GM18502 (cell line): ENCODE measurements around the gene TSEN54.

Experiments used
- ATAC-seq: cut with Tn5 transposase; IDR thresholded peaks from one replicate; pipeline ENCODE4 v1.9.1; 2021; ENCODE audit warnings: mild to moderate bottlenecking; ENCODE audit not compliant: unreplicated experiment, poor library complexity

TSEN54 gene

GRCh38 chr17:75502721-75503329 lies 13.5 kb upstream of the TSEN54 start:
- no peak for ATAC-seq

DNA sequence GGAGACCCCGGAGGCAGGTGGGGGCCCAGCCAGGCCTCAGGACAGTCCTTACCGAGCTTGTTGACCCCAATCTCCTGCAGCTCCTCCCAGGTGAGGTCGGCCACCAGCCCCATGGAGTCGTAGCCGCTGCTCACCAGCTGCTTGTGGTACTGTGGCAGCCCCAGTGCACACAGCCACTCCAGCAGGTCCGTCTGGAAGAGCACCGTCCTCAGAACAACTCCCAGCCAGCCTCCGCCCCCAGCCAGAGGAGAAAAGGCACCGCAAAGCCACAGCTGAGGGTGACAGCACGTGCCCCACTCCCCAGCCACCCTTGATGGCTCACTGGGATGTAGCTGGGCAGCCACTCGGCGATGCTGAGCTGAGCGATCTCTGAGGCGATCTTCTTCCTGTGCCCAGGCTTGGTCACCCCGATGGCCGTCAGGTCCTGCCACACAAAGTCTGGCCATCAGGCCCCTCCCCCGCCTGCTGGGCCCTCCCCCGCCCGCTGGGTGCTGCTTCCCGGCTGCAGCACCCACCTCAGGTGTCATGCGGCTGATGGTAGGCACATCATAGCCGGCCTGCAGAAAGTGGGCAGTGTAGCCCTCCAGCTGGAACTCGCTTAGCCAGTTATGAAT lies 12.9 kb upstream of the TSEN54 start:
- no peak for ATAC-seq

DNA sequence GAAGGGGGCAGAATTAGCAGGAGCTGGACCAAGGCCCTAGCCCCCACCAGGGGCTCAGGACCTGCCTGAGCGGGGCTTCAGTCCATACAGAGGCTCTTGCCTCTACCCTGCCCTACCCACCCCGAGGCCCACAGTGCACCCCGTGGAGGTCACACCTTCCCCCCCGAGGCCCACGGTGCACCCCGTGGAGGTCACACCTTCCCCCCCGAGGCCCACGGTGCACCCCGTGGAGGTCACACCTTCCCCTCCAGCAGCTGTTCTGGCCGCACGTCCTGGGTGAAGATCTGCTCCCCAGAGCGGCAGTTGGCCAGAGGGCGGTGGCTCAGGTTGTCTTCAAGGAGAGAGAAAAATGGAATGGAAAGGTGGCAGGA lies 12.4 kb upstream of the TSEN54 start:
- no peak for ATAC-seq

DNA sequence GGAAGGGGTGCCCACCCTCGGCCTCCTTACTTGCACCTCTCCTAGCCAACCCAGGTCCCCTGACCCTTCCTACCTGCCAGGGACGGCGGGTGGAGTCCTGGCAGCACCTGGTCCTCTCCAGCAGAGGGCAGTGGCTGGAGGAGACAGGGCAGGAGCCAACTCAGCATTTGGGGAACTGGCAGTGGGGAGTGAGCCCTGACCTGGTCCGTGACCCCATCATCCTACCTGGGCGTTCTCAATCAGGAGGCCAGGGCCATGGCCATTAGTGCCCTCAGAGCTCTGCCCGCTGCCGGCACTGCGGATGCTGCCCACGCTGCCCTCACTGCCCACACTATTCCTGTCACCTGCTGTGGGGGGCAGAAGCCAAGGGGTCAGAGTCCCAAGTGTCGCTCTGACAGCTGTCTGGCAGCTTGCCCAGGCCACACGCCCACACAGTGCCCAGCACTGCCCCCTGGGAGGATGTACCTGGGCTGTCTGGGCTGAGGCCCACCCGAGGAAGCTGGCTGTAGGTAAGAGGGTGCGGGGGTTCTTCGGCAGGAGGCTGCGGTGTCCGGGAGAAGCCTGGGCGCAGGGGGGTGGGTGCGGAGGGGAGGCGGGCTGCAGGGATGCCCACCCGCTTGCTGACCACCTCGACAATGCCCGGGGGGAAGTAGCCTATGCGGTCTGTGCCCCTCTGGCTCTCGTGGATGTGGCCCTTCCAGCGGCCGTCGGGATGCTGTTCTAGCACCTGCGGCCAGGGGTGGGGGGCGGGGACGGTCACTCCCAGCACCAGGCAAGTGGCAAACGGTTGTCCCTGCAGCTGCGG lies 11.8 kb upstream of the TSEN54 start:
- ATAC-seq, result no peak

GRCh38 chr17:75505152-75505409 lies 11.2 kb upstream of the TSEN54 start:
- no peak for ATAC-seq

GRCh38 chr17:75505640-75506039 lies 10.7 kb upstream of the TSEN54 start:
- no peak for ATAC-seq

DNA sequence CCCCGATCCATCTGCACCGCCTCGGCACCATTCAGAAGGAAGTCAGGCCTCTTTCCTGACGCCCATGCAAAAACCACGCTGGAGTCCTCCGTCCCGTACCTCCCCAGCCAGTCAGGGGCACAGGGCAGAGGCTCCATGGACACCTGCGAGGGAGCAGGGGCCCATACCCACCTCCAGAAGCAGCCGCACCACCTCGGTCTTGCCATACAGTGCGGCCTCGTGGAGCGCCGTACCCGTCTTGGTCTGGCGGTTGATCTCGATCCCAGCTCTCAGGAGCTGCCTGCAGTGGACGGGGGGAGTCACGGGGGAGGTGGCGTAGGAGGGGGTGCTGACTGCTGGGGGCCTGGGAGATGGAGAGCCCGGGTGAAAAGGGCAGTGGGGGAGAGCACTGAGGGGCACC lies 10.2 kb upstream of the TSEN54 start:
- no peak for ATAC-seq

- ATAC-seq, result no peak
Measured at GRCh38 chr17:75506888-75507287, 9.4 kb upstream of the TSEN54 start.

DNA sequence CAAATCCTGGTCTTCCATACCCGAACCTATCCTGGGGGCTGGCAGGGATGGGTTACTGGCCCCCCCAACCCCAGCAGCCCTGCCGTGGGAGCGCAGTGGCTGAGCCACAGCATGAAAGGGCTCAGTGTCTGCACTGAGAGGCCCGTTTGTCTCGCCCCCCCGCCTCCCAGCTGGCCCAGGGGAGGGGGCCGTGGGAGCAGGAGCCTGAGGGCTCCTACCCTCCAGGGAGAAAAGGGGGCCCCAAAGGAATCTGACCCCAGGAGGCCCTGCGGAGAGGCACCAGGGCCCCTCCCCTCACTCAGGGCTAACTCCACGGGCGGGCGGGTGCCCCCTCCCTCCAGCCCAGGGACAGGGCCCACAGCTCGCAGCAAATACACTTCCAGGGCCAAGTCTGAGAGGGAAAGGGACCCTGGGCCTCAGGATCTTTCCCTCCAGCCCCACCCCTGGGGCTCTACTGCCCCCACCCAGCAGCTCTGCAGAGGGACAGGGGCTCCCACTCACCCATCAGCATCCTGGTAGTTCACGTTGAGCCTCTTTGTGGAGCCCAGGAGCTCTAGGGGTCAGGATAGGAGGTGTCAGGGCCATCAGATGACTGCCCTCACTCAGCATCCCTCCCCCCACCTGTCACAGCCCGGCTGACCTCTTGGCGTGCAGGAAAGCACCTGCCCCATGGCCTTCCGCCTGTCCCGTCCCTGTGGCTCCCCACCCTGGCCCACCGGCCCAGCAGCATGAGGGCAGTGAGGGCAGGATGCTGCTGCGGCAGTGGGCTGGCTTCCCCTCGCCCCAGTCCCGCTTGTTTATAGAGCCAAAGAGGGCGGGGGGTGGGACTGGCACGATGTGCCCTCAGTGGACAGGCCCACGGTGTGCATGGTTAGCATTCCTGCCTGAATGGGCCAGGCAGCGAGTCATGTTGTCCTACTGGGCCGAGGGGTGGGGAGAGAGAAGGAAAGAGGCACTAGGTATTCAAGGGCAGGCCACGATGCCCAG lies 8.3 kb upstream of the TSEN54 start:
- ATAC-seq, result no peak

DNA sequence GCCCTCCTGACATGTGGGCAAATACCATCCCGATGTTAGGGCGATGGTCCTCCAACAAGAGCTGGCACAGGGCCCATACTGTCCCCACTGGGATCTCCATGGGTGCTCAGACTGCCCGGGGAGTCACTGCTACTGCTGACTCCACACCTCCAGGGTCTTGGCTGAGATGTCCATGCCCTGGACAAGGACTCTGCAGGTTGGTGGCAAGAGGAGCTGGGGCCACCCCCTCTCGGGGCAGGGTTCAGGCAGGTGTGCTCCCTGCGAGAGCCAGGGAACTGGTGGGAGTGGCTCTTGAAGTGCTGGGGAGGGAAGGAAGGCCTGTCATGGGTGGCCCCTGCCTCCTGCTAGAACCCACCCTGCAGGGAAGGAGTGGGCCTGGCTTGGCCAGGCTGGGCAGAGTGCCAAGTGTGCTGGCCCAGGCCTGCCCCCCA lies 7.4 kb upstream of the TSEN54 start:
- ATAC-seq, result no peak

DNA sequence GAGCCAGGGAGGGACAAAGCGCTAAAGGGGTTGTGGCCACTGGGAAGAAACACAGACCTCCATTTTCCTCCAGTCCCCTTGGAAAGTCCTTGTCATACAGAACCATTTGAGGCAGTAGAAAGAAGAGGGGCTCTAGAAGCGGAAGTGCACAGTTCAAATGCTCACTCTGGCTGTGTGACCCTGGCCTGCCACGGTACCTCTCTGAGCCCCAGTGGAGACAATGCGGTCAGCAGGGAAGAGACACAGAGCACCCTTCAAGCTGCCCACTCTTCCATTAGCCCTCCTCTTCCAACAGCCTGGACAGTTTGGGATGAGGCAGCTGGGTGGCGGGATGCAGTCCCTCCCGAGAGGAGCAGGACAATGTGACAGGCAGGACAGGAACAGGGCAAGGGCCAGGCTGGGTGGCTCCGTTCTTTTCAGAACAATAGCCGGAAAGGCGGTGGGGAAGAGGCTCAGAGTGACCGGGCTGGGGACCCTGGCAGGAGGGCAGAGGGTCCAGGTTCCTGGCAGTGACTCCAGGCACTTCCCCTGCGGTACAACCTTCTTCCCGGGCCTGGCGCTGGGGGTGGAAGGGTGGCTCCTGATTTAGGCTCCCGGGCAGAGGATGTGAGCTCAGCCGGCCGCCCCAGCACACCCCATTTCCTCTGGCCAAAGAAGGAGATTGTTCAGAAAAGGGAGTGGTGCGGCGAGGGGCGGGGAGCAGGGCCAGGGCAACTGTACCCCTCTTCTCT lies 6.6 kb upstream of the TSEN54 start:
- ATAC-seq, result no peak

- no peak for ATAC-seq
Measured at GRCh38 chr17:75511270-75511609, 5.1 kb upstream of the TSEN54 start.

GRCh38 chr17:75511610-75512575 lies 4.4 kb upstream of the TSEN54 start:
- ATAC-seq, result no peak

GRCh38 chr17:75512926-75513640 lies 3.2 kb upstream of the TSEN54 start:
- no peak for ATAC-seq

- no peak for ATAC-seq
Measured at GRCh38 chr17:75513641-75514000, 2.7 kb upstream of the TSEN54 start.

DNA sequence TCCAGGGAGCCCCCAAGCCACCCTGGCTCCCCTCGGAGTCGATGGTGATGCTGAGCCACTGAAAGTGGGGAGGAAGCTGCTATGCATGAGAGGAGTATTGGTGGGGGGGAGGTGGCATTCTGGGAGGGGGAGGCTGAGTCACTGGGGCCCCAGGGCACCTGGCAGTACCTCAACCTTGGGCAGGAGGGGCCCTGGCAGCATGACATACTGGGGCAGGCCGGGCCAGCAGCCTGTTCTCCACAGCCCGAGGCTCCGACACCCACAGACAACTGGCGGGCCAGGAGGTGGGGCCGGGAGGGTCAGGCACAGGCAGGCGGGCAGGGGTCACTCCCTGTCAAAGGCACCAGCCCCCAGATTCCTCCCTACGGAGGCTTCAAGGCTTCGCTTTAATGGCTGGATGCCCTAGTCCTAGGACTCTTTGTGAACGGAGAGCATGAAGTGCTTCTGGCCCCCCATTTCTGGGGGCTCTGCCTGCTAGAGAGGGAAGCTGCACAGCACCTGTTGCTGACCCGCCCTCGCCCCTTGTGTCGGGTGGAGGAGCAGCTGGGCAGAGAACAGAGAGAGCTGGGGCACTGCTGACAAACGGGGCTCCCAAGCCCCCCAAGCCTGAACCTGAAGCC lies 1.9 kb upstream of the TSEN54 start:
- ATAC-seq, result no peak

DNA sequence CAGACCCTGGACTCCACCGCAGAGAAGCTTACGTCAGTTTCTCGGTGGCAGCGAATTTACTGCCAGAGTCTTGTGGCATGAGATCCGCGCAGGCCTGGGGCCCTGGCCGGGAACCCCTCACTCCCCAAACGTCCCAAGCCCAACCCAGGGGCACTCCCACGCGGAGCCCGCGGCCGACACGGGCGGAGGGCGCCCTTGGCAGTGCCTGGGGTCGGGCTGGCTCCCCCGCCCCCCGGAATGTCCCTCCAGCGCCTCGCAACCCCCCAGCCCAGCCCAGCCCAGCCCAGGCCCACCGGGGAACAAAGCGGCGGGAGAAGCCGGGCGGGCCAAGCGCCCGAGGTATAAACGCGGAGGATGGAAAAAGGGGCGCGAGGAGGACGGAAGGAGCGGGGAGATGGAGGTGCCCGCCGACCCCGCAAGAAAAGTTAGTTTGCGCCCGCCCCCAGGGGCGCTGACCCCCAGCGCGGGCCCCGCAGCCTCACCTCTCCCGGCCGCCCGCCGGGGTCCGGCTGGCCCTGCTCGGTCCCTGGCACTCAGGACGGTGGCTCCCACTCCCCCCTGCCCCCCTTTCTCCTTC lies 1.3 kb upstream of the TSEN54 start:
- peak; percentile 6 for ATAC-seq
